Rectal smooth muscle tissue (tissue), 1 donor: ENCODE data around the gene ZFYVE26.

Experiments used
- H3K27ac ChIP-seq: one replicate; pipeline ENCODE4 v1.7.0; 2013; ENCODE audit warnings: low read depth, low read length, inconsistent platforms
- H3K27me3 ChIP-seq: one replicate; pipeline ENCODE4 v1.7.0; 2013; ENCODE audit warnings: low read length; ENCODE audit not compliant: control insufficient read depth, insufficient read depth
- H3K36me3 ChIP-seq: one replicate; pipeline ENCODE4 v1.7.0; 2013; ENCODE audit warnings: low read length; ENCODE audit not compliant: control insufficient read depth, insufficient read depth
- H3K4me1 ChIP-seq: one replicate; pipeline ENCODE4 v1.7.0; 2013; ENCODE audit warnings: low read length; ENCODE audit not compliant: control insufficient read depth, insufficient read depth
- H3K4me3 ChIP-seq: one replicate; pipeline ENCODE4 v1.7.0; 2013; ENCODE audit warnings: low read length
- H3K9ac ChIP-seq: one replicate; pipeline ENCODE4 v1.7.0; 2013; ENCODE audit warnings: low read length

Gene ZFYVE26

GRCh38 chr14:67816326-67817002 is at the start of gene ZFYVE26:
ZFYVE26 (minus strand) TSS chr14:67816590; CDS start chr14:67815963, 627 bp downstream.
- Histone ChIP-seq H3K4me1 (peaks cover 5% of the 10 kb centered on the region), H3K9ac (peak within 1 kb of the TSS; percentile 87), H3K36me3 (no peaks in the 10 kb centered on the region), H3K27me3 (no peaks in the 10 kb centered on the region), H3K4me3 (peak within 1 kb of the TSS; percentile 97), H3K27ac (peak within 1 kb of the TSS; percentile 87)

DNA sequence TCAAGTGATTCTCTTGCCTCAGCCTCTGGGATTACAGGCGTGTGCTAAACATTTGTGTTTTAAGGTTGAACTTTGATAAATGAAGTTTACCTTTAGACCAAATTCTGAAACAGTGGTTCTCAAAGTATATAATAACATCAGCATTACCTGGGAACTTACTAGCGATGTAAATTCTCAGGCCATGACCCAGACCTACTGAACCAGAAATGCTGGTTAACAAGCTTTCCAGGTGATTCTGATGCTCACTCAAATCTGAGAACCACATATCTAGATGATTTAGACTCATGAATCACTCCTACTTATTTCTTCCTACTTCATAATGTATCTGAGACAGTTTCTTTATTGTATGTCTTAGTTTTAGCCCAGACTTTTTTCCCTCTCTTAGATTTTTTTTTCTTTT is 46.8 kb upstream of the ZFYVE26 start:
- Histone ChIP-seq H3K27ac (no peak overlapping the region), H3K36me3 (no peaks in the 10 kb centered on the region), H3K27me3 (no peaks in the 10 kb centered on the region), H3K4me3 (no peak overlapping the region), H3K4me1 (no peaks in the 10 kb centered on the region), H3K9ac (no peak overlapping the region)

DNA sequence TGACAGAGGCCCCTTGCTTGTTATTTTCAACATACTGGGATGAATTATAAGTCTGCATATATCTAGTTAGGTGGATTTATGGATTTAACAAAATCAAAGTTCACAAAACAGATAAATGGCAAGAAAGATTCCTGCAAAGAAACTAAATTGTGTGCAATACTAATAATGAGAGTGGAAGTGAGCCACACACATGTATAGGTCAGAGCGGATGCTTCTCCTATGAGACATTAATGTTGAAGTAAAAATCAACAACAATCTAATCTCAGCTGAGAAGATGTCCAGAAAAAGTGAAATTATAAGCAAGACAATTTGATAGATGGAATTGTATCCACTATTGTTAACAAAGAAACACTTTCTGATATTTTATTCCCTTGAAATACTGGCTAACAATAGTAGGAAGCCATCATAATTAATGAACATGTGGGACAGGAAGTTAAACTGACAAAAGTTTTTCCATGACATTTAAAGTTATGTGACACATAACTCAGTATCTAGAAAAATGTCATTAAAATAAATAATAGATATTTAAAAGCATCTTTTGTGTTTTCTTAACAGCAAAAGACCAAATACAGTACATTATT is 42.9 kb upstream of the ZFYVE26 start:
- Histone ChIP-seq H3K4me3 (no peak overlapping the region), H3K27ac (no peak overlapping the region), H3K27me3 (no peaks in the 10 kb centered on the region), H3K9ac (no peak overlapping the region), H3K4me1 (no peaks in the 10 kb centered on the region), H3K36me3 (no peaks in the 10 kb centered on the region)

GRCh38 chr14:67857778-67858350 is 41.5 kb upstream of the ZFYVE26 start:
- no peak overlapping the region for H3K4me3 ChIP-seq

DNA sequence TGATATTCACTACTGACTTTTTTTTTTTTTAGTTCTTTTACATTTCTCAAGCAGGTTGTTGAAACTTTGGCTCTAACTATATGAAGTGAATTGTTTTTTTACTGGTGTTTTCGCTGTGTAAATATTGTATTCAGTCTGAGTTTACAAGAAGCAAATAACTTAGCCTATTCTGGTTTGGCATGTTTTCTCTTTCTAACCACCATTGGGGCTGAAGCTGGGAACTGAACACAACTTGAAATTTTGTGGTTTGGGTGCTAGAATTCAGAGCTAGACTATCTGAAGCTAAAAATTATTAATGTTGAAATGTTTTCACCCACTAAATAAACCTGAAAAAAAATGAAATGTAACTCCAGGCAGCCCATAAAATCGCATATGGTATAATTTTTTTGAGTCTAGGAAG is 40.4 kb upstream of the ZFYVE26 start:
- Histone ChIP-seq H3K4me3 (no peak overlapping the region), H3K36me3 (no peaks in the 10 kb centered on the region), H3K27ac (no peak overlapping the region), H3K9ac (no peak overlapping the region), H3K4me1 (no peaks in the 10 kb centered on the region), H3K27me3 (no peaks in the 10 kb centered on the region)

More at GRCh38 chr14:67857778-67858350, 41.5 kb upstream of the ZFYVE26 start:
- no peaks in the 10 kb centered on the region for H3K4me1 ChIP-seq
- H3K27me3 ChIP-seq: no peaks in the 10 kb centered on the region
- H3K36me3 ChIP-seq: no peaks in the 10 kb centered on the region
- H3K9ac ChIP-seq: no peak overlapping the region
- no peak overlapping the region for H3K27ac ChIP-seq

- Histone ChIP-seq H3K27ac (no peak overlapping the region), H3K4me1 (no peaks in the 10 kb centered on the region), H3K4me3 (no peak overlapping the region), H3K27me3 (no peaks in the 10 kb centered on the region), H3K9ac (no peak overlapping the region), H3K36me3 (no peaks in the 10 kb centered on the region)
Observed at GRCh38 chr14:67853715-67854114, 37.3 kb upstream of the ZFYVE26 start.

- no peak overlapping the region for H3K9ac ChIP-seq
- H3K4me3 ChIP-seq: no peak overlapping the region
- no peaks in the 10 kb centered on the region for H3K36me3 ChIP-seq
- no peaks in the 10 kb centered on the region for H3K27me3 ChIP-seq
- H3K4me1 ChIP-seq: no peaks in the 10 kb centered on the region
- no peak overlapping the region for H3K27ac ChIP-seq
Observed at GRCh38 chr14:67852926-67853604, 36.7 kb upstream of the ZFYVE26 start.

- Histone ChIP-seq H3K27ac (no peak overlapping the region), H3K4me1 (no peaks in the 10 kb centered on the region), H3K27me3 (no peaks in the 10 kb centered on the region), H3K9ac (no peak overlapping the region), H3K36me3 (no peaks in the 10 kb centered on the region), H3K4me3 (no peak overlapping the region)
Observed at GRCh38 chr14:67851785-67852410, 35.5 kb upstream of the ZFYVE26 start.

DNA sequence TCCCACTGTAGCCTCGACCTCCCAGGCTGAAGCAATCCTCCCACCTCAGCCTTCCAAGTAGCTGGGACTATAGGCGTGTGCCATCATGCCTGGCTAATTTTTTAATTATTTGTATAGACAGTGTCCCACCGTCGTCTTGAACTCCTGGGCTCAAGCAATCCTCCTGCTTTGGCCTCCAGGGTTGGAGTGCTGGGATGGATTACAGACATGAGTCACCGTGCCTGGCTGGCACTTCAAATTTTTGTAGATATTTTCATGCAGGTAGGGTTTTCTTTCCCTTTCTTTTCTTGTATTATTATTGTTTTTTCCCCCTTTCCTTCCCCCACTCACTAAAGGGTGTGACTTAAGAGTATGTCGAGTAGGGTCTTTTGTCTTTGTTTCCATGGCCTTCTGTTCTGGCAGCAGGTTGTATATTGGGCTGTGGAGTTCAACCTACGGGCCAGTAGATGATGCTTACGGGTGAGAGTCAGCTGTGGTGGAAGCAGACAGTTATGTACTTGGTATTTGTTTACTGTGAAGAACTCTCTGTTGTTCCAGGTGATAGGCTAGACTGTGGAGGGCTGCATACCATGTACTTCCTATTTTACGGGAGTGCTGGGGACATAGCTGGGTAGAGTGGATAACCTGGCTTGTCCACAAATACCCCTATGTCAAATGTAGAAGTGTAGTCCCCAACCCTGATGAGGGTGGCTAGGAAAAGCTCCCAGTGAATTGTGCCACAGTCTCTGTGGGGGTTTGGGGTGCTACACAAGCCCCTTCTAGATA is 33.9 kb upstream of the ZFYVE26 start:
- no peaks in the 10 kb centered on the region for H3K4me1 ChIP-seq
- H3K9ac ChIP-seq: no peak overlapping the region
- H3K36me3 ChIP-seq: no peaks in the 10 kb centered on the region
- no peak overlapping the region for H3K27ac ChIP-seq
- no peak overlapping the region for H3K4me3 ChIP-seq
- H3K27me3 ChIP-seq: no peaks in the 10 kb centered on the region

DNA sequence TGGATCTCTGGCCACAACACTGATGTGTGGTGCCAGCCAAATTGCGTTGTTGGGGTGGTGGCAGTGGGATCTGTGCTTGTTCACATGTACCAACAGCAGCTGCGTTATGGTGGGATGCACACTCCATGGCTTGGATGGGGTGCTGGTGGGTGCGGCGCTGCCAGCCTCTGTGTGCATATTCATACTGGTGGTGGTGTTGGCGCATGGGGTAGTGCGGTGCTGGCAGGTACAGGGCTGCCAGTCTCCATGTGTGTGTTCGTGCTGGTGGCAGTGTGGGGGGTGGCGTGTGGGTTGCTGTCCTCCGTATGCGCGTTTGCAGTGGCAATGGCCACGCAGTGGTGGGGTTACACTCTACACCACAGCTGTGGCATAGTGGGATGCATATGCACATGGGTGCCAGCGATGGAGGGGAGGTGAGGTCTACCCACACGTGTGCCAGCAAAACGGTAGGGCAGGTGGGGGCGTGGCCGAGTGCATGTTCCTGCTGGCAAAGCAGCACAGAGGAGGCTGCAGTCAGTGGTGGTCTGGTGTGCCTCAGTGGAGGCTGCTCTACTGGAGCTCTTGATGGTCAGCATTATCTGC is 29.7 kb upstream of the ZFYVE26 start:
- no peak overlapping the region for H3K9ac ChIP-seq
- H3K27ac ChIP-seq: no peak overlapping the region
- no peaks in the 10 kb centered on the region for H3K27me3 ChIP-seq
- H3K4me1 ChIP-seq: no peaks in the 10 kb centered on the region
- H3K36me3 ChIP-seq: no peaks in the 10 kb centered on the region
- no peak overlapping the region for H3K4me3 ChIP-seq

- no peak overlapping the region for H3K4me3 ChIP-seq
- H3K27ac ChIP-seq: no peak overlapping the region
- H3K4me1 ChIP-seq: peaks cover 3% of the 10 kb centered on the region
- H3K36me3 ChIP-seq: no peaks in the 10 kb centered on the region
- H3K27me3 ChIP-seq: no peaks in the 10 kb centered on the region
- H3K9ac ChIP-seq: no peak overlapping the region
Observed at GRCh38 chr14:67837011-67837624, 20.7 kb upstream of the ZFYVE26 start.
